GM12878 (cell line): Measurements from ENCODE around the gene NXNL1. TPM values are rescaled to one million over a fixed set of nuclear protein-coding genes. Genes with fewer than 3 reads are reported as not detected.

Experiments
- ATAC-seq: fragments of 200-7000 bp; cut with Tn5 transposase; 3 replicates; pipeline ENCODE4 v1.9.1; 2020; ENCODE audit warnings: mild to moderate bottlenecking, moderate library complexity
- BruUV-seq: library from RNA; stranded (reverse); fragments of 400-500 nt; replicated peaks from 2 replicates; lab custom pipeline; 2021; lab: Mats Ljungman, UMichigan
- CTCF ChIA-PET: fragments of 300-600 bp; sonication (Branson Sonifier 250); formaldehyde crosslinking; extraction: SDS; loops from one replicate; lab custom pipeline; 2021; ENCODE audit warnings: inconsistent platforms; lab: Yijun Ruan, JAX
- POLR2A ChIA-PET: fragments of 350-600 bp; formaldehyde crosslinking; extraction: SDS; loops from one replicate; lab custom pipeline; 2021; ENCODE audit warnings: inconsistent platforms; lab: Charles Lee
- RAD21 ChIA-PET: fragments of 300-600 bp; sonication (Branson Sonifier 250); formaldehyde crosslinking; loops from one replicate; lab custom pipeline; 2023; ENCODE audit warnings: antibody characterized with exemption; ENCODE audit not compliant: unreplicated experiment; lab: Charles Lee
- SMC1A ChIA-PET: fragments of 300-600 bp; sonication (Branson Sonifier 250); formaldehyde crosslinking; loops from one replicate; lab custom pipeline; 2023; ENCODE audit not compliant: unreplicated experiment, uncharacterized antibody; lab: Charles Lee
- DNase-seq: peaks from one replicate; pipeline ENCODE4 v3.0.0-alpha.2; 2011; ENCODE audit warnings: low read depth, low spot score
- FAIRE-seq: peaks from 3 replicates; lab custom pipeline; 2011; peaks lifted over from hg19 to GRCh38; lab: Jason Lieb, UNC
- H2AFZ ChIP-seq: 2 replicates; pipeline ENCODE4 v1.6.0; 2011; ENCODE audit warnings: low read depth, low read length, control low read depth; ENCODE audit not compliant: control insufficient read depth
- H3K27ac ChIP-seq: 2 replicates; pipeline ENCODE4 v1.5.1; 2011; ENCODE audit warnings: control low read depth; ENCODE audit not compliant: control insufficient read depth, insufficient read depth
- H3K27me3 ChIP-seq, 2 experiments: replicated peaks in 1 of 2; 2 replicates each; pipeline versions ENCODE4 v1.6.0 to v1.6.1; 2011; ENCODE audit warnings: low read length in 1 of 2; ENCODE audit not compliant: control insufficient read depth in 2 of 2, insufficient read depth in 2 of 2
- H3K36me3 ChIP-seq, 2 experiments: 2 replicates each; pipeline ENCODE4 v1.5.1; 2011; ENCODE audit warnings: low read length in 1 of 2; ENCODE audit not compliant: control insufficient read depth in 2 of 2, insufficient read depth in 2 of 2
- H3K4me1 ChIP-seq: 2 replicates; pipeline ENCODE4 v1.6.1; 2011; ENCODE audit warnings: mild to moderate bottlenecking, low read length, moderate library complexity, mixed read lengths; ENCODE audit not compliant: control insufficient read depth, insufficient read depth
- H3K4me2 ChIP-seq: 2 replicates; pipeline ENCODE4 v1.6.0; 2011; ENCODE audit warnings: control low read depth; ENCODE audit not compliant: control insufficient read depth, insufficient read depth
- H3K4me3 ChIP-seq: fragments of 200-600 bp; sonication (generic); 2 replicates; pipeline ENCODE4 v1.5.1; 2016
- H3K79me2 ChIP-seq: 2 replicates; pipeline ENCODE4 v1.6.0; 2011; ENCODE audit warnings: low read length; ENCODE audit not compliant: control insufficient read depth, insufficient read depth
- H3K9ac ChIP-seq: 2 replicates; pipeline ENCODE4 v1.8.0; 2011; ENCODE audit warnings: low read length, control low read depth, mixed read lengths; ENCODE audit not compliant: control insufficient read depth, insufficient read depth
- H3K9me3 ChIP-seq: replicated peaks from 3 replicates; pipeline ENCODE4 v1.5.1; 2011; ENCODE audit warnings: mild to moderate bottlenecking, low read length; ENCODE audit not compliant: control insufficient read depth, insufficient read depth
- H4K20me1 ChIP-seq: 2 replicates; pipeline ENCODE4 v1.6.0; 2011; ENCODE audit not compliant: control insufficient read depth, insufficient read depth
- ASH2L ChIP-seq: fragments of 300-600, 200-600 bp; sonication (generic); IDR thresholded peaks from 2 replicates; pipeline ENCODE4 v1.6.1; 2017; ENCODE audit warnings: low read depth, mild to moderate bottlenecking, borderline replicate concordance
- CBFB ChIP-seq: IDR thresholded peaks from 2 replicates; pipeline ENCODE4 v1.6.1; 2016; ENCODE audit warnings: antibody characterized with exemption, low read depth
- PAX8 ChIP-seq: fragments of 450-650 bp; IDR thresholded peaks from 2 replicates; pipeline ENCODE4 v1.6.1; 2017; ENCODE audit warnings: mild to moderate bottlenecking, moderate library complexity
- RAD21 ChIP-seq: IDR thresholded peaks from 2 replicates; pipeline ENCODE4 v1.6.1; 2011; ENCODE audit warnings: mild to moderate bottlenecking, low read depth, low read length, moderate library complexity; ENCODE audit not compliant: insufficient read depth
- SUZ12 ChIP-seq: fragments of 200-600 bp; sonication (generic); IDR thresholded peaks from one replicate; pipeline ENCODE4 v1.6.1; 2018; ENCODE audit warnings: antibody characterized with exemption, mild to moderate bottlenecking; ENCODE audit not compliant: unreplicated experiment
- ZNF217 ChIP-seq: fragments of 450-650 bp; IDR thresholded peaks from 2 replicates; pipeline ENCODE4 v1.6.1; 2017; ENCODE audit warnings: antibody characterized with exemption, mild to moderate bottlenecking
- WGBS: methylation state at CpG from one replicate; pipeline ENCODE4 v1.1.6; 2016; ENCODE audit warnings: low lambda C conversion rate; ENCODE audit not compliant: insufficient replicate concordance, insufficient coverage; ENCODE audit errors: missing lambda C conversion rate; 5-methylcytosine and 5-hydroxymethylcytosine counted together
- in situ Hi-C: fragments of 300-500 bp; cut with MboI; formaldehyde crosslinking; loops from 9 replicates; pipeline ENCODE4 v1.14.3; 2018; ENCODE audit warnings: mixed read lengths
- intact Hi-C: fragments of 100-400 bp; cut with micrococcal nuclease; formaldehyde crosslinking; loops from one replicate; pipeline ENCODE4 v1.14.2; 2022; ENCODE audit not compliant: unreplicated experiment
- polyA plus RNA-seq, 11 experiments: library from polyadenylated mRNA; depleted of rRNA in 4 of 11; unstranded in 6 of 11; stranded (reverse) in 5 of 11; fragments of >200 nt; fragmentation: Nextera tagmentation in 4 of 11; fragmentation: Illumina TruSeq in 1 of 11; extraction: Ambion mirVana in 4 of 11; extraction: Trizol in 1 of 11; gene quantifications; 1 replicate in 1 of 11; 2 replicates in 10 of 11; pipeline versions ENCODE4 v1.2.1 to v1.2.3, GENCODE V29; 2011 to 2016; ENCODE audit warnings: inconsistent platforms in 2 of 11, missing spikeins in 2 of 11, low read depth in 1 of 11
- total RNA-seq, 4 experiments: library from RNA; depleted of rRNA in 3 of 4; stranded (reverse); fragments of >200 nt in 3 of 4; fragmentation: Illumina TruSeq in 1 of 4; extraction: Trizol in 1 of 4; gene quantifications; 2 replicates each; pipeline versions ENCODE4 v1.2.1 to v1.2.3, GENCODE V29; 2013 to 2021
- TF ChIP-seq, protein P1 (sequence below): fragments of 150-350 bp; IDR thresholded peaks from 2 replicates; pipeline ENCODE4 v1.6.1; 2016; ENCODE audit warnings: low read depth, low read length
- TF ChIP-seq, protein P2 (sequence below): fragments of 450-650 bp; formaldehyde crosslinking; IDR thresholded peaks from 2 replicates; pipeline ENCODE4 v1.5.0; 2022; ENCODE audit warnings: mild to moderate bottlenecking, missing genetic modification characterization

NXNL1 gene
- total and polyA plus RNA-seq, 10 of the 15 experiments (the other 5 are each of a cell fraction or from before 2014, with no cell fraction given), result not detected

DNA sequence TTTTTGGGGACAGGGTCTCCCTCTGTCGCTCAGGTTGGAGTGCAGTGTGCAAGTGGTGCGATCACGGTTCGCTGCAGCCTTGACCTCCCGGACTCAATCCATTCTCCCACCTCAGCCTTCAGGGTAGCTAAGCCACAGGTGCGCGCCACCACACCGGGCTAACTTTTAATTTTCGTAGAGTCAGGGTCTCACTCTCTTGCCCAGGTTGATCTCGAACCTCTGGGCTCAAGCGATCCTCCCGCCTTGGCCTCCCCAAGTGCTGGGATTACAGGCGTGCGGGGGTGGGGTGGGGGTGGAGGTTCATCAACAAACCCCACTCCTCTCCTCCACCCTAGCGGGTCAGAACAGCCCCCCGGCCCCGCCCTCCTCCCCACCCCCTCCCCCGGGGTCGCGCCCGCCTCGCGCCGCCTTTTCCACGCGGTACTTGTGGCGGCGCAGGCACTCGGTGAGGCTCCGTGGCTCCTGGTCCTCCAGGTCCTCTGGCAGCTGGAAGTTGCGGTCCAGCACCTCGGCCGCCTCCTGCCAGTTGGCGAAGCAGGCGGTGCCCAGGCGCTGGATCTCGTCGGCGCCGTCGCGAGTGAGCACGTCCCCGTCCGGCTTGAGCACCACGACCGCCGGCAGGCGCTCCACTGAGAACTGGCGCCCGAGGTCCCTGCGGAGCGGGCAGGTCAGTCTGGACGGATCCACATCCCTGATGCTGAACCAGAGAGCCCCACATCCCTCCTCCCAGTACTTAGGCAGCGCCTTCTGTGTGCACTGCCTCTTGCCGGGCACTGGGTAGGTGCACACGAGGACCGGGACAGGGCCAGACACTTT is 5.2 kb downstream of the NXNL1 start:
- Histone ChIP-seq H3K4me3 (no peak overlapping the region), H3K27me3 (peaks cover 3 to 7% of the 10 kb centered on the region in 2 experiments; a peak in 2 of 4 replicates), H3K4me2 (no peak overlapping the region), H3K27ac (no peak overlapping the region), H3K79me2 (no peaks in the 10 kb centered on the region), H3K4me1 (peaks cover 5% of the 10 kb centered on the region), H3K36me3 (no peaks in the 10 kb centered on the region), H4K20me1 (no peaks in the 10 kb centered on the region; the same call in 1 of the 2 replicates), H3K9ac (no peak overlapping the region), H2AFZ (no peak overlapping the region), H3K9me3 (no peaks in the 10 kb centered on the region)
- ATAC-seq, result no peak
- whole genome bisulfite sequencing, result 65% methylated on average over 39 of the region's 58 CpGs
- in situ Hi-C loops, result no loop called here
- SMC1A ChIA-PET, result no interaction called here
- POLR2A ChIA-PET, result interaction anchor here (0.6 kb wide), 1 partner anchor 11 kb away, joined by 3 read pairs; no protein-coding TSS in a partner anchor
- DNase-seq, result no peak
- intact Hi-C loops, result no loop called here
- RAD21 ChIA-PET, result no interaction called here
- TF ChIP-seq PAX8, result no peak
- BruUV-seq, result no TSS peak
- no peak for FAIRE-seq
- CTCF ChIA-PET, result interaction anchor here (1.0 kb wide), 1 partner anchor 118 kb away, joined by 3 read pairs; no protein-coding TSS in a partner anchor

DNA sequence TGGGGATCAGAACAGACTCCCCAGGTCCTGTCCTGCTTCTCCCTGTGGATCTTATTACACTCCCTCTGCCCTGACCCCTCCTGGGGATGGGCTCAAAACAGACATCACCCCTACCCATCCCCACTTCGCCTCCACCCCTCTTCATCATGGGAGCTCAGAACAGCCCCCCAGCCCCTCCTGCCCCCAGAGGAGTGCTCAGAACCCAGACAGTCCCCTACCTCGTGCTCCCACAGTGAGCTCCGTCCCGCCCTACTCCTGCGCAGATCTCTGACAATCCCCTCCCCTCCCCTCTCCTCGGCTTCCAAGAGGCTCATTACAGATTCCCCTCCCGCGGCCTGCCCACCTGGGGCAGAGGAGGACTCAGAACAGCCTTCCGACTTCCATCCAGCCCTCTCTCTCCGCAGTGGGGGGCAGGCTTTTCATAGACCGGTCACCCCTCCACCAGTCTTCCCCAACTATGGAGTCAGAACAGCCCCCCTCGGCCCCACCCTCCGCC is 6.1 kb downstream of the NXNL1 start:
- H4K20me1 ChIP-seq, result no peaks in the 10 kb centered on the region; the same call in 1 of the 2 replicates
- H3K9ac ChIP-seq, result no peak overlapping the region
- RAD21 ChIA-PET, result no interaction called here
- CTCF ChIA-PET, result interaction anchor here (0.7 to 1.3 kb wide), 6 partner anchors 11 to 119 kb away, joined by 3 to 10 read pairs (median 4); partner anchors contain the start of gene SLC27A1
- H3K27ac ChIP-seq, result no peak overlapping the region
- H3K4me2 ChIP-seq, result no peak overlapping the region
- H3K79me2 ChIP-seq, result no peaks in the 10 kb centered on the region
- no peak overlapping the region for H3K4me3 ChIP-seq
- no peaks in the 10 kb centered on the region; the same call in 2 of the 3 replicates for H3K9me3 ChIP-seq
- no peak overlapping the region for H2AFZ ChIP-seq
- DNase-seq, result no peak
- POLR2A ChIA-PET, result interaction anchor here (0.6 kb wide), 1 partner anchor 21 kb away, joined by 4 read pairs; no protein-coding TSS in a partner anchor
- SMC1A ChIA-PET, result interaction anchor here (0.9 kb wide), 1 partner anchor 11 kb away, joined by 4 read pairs; no protein-coding TSS in a partner anchor
- FAIRE-seq, result no peak
- peaks cover 11% of the 10 kb centered on the region for H3K4me1 ChIP-seq
- BruUV-seq, result no TSS peak
- no peak; the same call in 2 of the 3 replicates for ATAC-seq
- intact Hi-C loops (no loop called here), in situ Hi-C loops (no loop called here)
- H3K36me3 ChIP-seq, result no peaks in the 10 kb centered on the region
- WGBS, result 21% methylated on average over 6 of the region's 13 CpGs
- peaks cover 3 to 7% of the 10 kb centered on the region in 2 experiments; a peak in 2 of 4 replicates for H3K27me3 ChIP-seq
- TF ChIP-seq SUZ12 (no peak), CBFB (no peak), RAD21 (no peak), ASH2L (no peak), ZNF217 (no peak)
- TF ChIP-seq, protein P1, sequence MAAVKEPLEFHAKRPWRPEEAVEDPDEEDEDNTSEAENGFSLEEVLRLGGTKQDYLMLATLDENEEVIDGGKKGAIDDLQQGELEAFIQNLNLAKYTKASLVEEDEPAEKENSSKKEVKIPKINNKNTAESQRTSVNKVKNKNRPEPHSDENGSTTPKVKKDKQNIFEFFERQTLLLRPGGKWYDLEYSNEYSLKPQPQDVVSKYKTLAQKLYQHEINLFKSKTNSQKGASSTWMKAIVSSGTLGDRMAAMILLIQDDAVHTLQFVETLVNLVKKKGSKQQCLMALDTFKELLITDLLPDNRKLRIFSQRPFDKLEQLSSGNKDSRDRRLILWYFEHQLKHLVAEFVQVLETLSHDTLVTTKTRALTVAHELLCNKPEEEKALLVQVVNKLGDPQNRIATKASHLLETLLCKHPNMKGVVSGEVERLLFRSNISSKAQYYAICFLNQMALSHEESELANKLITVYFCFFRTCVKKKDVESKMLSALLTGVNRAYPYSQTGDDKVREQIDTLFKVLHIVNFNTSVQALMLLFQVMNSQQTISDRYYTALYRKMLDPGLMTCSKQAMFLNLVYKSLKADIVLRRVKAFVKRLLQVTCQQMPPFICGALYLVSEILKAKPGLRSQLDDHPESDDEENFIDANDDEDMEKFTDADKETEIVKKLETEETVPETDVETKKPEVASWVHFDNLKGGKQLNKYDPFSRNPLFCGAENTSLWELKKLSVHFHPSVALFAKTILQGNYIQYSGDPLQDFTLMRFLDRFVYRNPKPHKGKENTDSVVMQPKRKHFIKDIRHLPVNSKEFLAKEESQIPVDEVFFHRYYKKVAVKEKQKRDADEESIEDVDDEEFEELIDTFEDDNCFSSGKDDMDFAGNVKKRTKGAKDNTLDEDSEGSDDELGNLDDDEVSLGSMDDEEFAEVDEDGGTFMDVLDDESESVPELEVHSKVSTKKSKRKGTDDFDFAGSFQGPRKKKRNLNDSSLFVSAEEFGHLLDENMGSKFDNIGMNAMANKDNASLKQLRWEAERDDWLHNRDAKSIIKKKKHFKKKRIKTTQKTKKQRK, result no peak
- TF ChIP-seq, protein P2, sequence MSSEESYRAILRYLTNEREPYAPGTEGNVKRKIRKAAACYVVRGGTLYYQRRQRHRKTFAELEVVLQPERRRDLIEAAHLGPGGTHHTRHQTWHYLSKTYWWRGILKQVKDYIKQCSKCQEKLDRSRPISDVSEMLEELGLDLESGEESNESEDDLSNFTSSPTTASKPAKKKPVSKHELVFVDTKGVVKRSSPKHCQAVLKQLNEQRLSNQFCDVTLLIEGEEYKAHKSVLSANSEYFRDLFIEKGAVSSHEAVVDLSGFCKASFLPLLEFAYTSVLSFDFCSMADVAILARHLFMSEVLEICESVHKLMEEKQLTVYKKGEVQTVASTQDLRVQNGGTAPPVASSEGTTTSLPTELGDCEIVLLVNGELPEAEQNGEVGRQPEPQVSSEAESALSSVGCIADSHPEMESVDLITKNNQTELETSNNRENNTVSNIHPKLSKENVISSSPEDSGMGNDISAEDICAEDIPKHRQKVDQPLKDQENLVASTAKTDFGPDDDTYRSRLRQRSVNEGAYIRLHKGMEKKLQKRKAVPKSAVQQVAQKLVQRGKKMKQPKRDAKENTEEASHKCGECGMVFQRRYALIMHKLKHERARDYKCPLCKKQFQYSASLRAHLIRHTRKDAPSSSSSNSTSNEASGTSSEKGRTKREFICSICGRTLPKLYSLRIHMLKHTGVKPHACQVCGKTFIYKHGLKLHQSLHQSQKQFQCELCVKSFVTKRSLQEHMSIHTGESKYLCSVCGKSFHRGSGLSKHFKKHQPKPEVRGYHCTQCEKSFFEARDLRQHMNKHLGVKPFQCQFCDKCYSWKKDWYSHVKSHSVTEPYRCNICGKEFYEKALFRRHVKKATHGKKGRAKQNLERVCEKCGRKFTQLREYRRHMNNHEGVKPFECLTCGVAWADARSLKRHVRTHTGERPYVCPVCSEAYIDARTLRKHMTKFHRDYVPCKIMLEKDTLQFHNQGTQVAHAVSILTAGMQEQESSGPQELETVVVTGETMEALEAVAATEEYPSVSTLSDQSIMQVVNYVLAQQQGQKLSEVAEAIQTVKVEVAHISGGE (CRISPR knock-in tag), result no peak
